ENCODE results near the gene RAB1A.

DNA sequence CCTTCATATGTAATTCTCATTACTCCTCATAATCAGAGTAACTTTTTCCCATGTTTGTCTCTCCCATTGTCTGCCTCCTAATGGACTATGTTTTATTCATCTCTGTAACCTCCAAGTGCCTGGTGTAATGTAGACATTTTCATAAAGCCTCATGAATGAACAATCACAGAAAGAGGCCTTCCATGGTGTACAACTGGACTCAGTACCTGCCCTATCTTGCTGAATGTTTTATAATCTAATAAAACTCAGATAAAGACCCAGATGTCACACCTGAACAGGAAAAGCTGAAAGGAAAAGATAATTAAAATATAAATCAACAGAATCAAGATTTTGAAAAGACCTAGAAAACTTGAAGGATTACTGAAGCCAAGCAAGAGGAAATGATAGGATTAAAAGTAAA lies 36.7 kb downstream of the RAB1A start:
- TF ChIP-seq REST (IDR thresholded peaks at IDR 0.05; ENCODE audit: insufficient read depth in 1 of 2, low read depth in 2 of 2, low read length in 2 of 2): no peak
- no peak for TF ChIP-seq POLR2AphosphoS5 (IDR thresholded peaks at IDR 0.05; ENCODE audit: low read depth, low read length)

All from PFSK-1 (cell line).